ENCODE measurements around the gene RXRB. TPM values are rescaled to one million over a fixed set of nuclear protein-coding genes. Genes with fewer than 3 reads are reported as not detected.

The RXRB gene
- polyA plus RNA-seq, 1 donor: 45.5 TPM

DNA sequence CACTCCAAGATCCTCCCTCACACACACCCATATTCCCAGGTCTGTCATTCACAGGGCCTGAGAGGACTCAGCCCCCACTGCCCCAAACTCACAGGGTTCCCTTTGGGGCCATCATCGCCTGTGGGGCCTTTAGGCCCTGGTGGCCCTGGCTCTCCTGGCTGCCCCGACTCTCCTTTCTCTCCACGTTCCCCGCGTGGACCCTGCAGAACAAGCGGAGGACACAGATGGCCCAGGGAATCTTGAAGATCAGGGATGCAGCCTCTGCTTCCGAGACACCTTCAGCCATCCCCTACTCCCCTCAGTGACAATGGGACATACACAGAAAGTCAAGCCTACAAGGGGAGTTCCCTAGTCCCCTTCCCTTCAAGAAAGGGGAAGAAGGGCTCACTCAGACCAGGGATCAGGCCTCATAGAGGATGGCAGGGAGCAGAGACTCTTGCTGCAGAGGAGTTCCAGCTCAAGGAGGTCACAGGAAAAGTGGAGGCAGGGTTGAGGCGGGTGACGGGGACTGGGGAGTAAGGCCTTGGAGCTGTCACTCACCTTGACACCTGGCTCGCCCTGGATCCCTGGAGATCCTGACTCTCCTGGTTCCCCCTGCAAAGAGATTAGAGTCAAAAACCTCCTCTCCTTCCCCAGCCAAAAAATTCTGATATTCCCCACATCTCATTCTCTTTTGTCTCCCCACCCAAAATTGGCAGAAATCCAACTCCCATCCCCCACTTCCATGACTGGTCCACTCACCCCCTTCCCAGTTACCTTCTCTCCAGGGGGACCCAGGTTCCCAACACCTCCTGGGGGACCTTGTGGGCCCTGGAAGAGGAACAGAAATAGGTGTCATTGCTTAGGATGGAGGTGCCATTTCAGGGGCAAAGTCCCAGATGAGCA, 30.9 kb downstream of the RXRB start:
- no peak for DNase-seq
- H3K27ac ChIP-seq (ENCODE audit: low read length): no peak overlapping the region
- WGBS (ENCODE audit: insufficient coverage, low lambda C conversion rate): no CpG with 5 or more reads among the region's 10 CpGs
- no peaks in the 10 kb centered on the region for H3K9me3 ChIP-seq (ENCODE audit: control insufficient read depth, low read depth, low read length)
- no peak overlapping the region for H3K4me3 ChIP-seq (ENCODE audit: low read length)
- no peaks in the 10 kb centered on the region for H3K36me3 ChIP-seq (ENCODE audit: control insufficient read depth, insufficient read depth, low read length)
- H3K27me3 ChIP-seq (ENCODE audit: control insufficient read depth, insufficient read depth, low read length): no peaks in the 10 kb centered on the region
- H3K4me1 ChIP-seq (ENCODE audit: control insufficient read depth, insufficient read depth, low read length): peaks cover 24% of the 10 kb centered on the region

DNA sequence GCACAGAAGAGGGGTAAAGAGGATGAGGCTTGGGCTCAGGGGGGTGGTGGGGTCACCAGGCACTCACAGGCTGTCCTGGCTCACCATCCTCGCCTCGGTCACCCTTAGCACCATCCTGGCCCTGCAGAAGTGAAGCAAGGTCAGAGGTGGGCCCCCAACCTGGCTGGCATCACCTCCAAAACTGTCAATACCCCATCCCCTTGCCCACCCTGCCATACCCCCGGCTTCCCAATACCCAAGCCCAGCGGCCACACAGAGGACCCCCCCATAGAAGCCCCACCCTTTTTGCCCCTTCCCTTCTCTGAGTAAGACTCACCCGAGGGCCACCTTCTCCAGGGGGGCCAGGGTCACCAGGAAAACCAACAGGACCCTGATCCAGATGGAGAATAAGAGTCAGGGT, 31.8 kb downstream of the RXRB start:
- H3K9me3 ChIP-seq (ENCODE audit: control insufficient read depth, low read depth, low read length): no peaks in the 10 kb centered on the region
- DNase-seq: no peak
- no peak overlapping the region for H3K4me3 ChIP-seq (ENCODE audit: low read length)
- WGBS (ENCODE audit: insufficient coverage, low lambda C conversion rate): no CpG with 5 or more reads among the region's 5 CpGs
- peaks cover 17% of the 10 kb centered on the region for H3K4me1 ChIP-seq (ENCODE audit: control insufficient read depth, insufficient read depth, low read length)
- no peak overlapping the region for H3K27ac ChIP-seq (ENCODE audit: low read length)
- H3K27me3 ChIP-seq (ENCODE audit: control insufficient read depth, insufficient read depth, low read length): no peaks in the 10 kb centered on the region
- H3K36me3 ChIP-seq (ENCODE audit: control insufficient read depth, insufficient read depth, low read length): no peaks in the 10 kb centered on the region

DNA sequence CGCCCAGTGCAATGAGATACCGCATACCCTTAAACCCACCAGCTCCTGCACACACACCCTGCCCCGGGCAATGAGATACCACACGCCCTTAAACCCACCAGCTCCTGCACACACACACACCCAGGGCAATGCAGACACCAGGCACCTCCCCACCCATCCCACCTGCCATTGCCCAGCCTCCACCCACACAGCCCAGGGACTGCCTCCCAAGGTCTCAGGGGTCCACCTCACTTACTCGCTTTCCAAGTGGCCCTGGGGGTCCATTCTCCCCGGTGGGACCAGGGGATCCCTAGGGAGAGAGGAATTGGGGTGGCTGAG, 32.2 kb downstream of the RXRB start:
- Histone ChIP-seq H3K4me1 (ENCODE audit: control insufficient read depth, insufficient read depth, low read length) (peaks cover 13% of the 10 kb centered on the region), H3K4me3 (ENCODE audit: low read length) (no peak overlapping the region), H3K36me3 (ENCODE audit: control insufficient read depth, insufficient read depth, low read length) (no peaks in the 10 kb centered on the region), H3K27ac (ENCODE audit: low read length) (no peak overlapping the region), H3K9me3 (ENCODE audit: control insufficient read depth, low read depth, low read length) (no peaks in the 10 kb centered on the region), H3K27me3 (ENCODE audit: control insufficient read depth, insufficient read depth, low read length) (no peaks in the 10 kb centered on the region)
- no peak for DNase-seq
- WGBS (ENCODE audit: insufficient coverage, low lambda C conversion rate): no CpG with 5 or more reads among the region's 6 CpGs

DNA sequence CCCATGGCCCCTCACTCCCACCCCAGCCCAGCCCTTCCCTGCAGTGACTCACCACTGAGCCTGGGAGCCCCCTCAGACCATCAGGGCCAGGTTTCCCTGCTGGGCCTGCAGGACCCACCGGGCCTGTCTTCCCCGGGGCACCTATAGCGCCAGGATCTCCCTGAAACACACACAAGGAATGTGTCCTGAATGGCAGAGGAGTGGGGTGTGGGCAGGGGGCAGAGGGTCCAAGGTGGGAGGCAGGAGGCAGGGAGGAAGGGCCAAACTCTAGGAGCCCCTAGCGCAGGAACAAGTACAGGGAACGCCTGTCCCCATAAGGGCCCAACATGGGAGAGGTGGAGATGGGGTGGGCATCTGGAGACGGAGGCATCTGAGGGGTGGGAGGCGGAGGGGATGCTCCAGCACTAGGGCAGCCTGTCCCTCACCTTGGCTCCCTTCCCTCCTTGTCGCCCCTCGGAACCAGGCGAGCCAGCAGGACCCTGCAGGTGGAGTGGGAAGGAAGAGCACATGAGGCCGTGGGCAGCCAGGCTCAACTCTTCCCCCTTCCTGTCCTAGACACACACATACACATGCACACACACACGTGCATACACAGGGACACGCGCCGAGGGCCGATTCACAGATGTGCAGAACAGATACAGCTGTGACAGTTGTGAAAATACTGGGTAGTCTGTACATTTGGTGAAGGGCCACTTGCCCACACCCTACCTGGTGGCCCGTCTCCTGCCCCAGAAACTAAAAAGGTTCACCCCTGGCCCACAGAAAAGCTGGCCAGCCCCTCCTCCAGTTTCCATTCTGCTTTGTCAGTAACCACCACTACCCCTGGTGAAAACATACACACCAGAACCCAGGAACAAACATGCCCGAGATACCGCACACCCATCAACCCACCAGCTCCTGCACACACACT, 32.8 kb downstream of the RXRB start:
- WGBS (ENCODE audit: insufficient coverage, low lambda C conversion rate): no CpG with 5 or more reads among the region's 19 CpGs
- no peak overlapping the region for H3K27ac ChIP-seq (ENCODE audit: low read length)
- H3K4me3 ChIP-seq (ENCODE audit: low read length): no peak overlapping the region
- no peaks in the 10 kb centered on the region for H3K9me3 ChIP-seq (ENCODE audit: control insufficient read depth, low read depth, low read length)
- H3K27me3 ChIP-seq (ENCODE audit: control insufficient read depth, insufficient read depth, low read length): no peaks in the 10 kb centered on the region
- DNase-seq: no peak
- peaks cover 7% of the 10 kb centered on the region for H3K4me1 ChIP-seq (ENCODE audit: control insufficient read depth, insufficient read depth, low read length)
- H3K36me3 ChIP-seq (ENCODE audit: control insufficient read depth, insufficient read depth, low read length): no peaks in the 10 kb centered on the region

DNA sequence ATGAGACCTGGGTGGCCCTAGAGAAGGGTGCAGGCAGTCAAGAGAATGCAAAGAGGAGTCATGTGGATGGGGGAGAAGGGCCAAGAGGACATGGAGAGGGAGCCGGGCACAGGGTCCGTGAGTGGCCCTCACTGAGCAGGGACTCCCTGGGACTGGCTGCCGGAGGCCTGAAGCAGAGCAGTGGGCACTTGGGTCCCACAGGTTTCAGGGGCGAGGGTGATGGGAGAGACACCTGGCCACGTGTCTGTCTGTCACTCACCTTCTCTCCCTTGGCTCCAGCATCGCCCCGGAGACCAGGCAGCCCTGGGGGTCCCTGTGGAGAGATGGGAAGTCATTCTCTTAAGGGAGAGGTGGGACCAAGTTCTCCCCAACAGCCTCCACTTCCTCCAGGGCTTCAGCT, 33.7 kb downstream of the RXRB start:
- DNase-seq: no peak
- no CpG with 5 or more reads among the region's 7 CpGs for WGBS (ENCODE audit: insufficient coverage, low lambda C conversion rate)
- Histone ChIP-seq H3K4me1 (ENCODE audit: control insufficient read depth, insufficient read depth, low read length) (peaks cover 2% of the 10 kb centered on the region), H3K27me3 (ENCODE audit: control insufficient read depth, insufficient read depth, low read length) (no peaks in the 10 kb centered on the region), H3K9me3 (ENCODE audit: control insufficient read depth, low read depth, low read length) (peaks cover 2% of the 10 kb centered on the region), H3K4me3 (ENCODE audit: low read length) (no peak overlapping the region), H3K27ac (ENCODE audit: low read length) (no peak overlapping the region), H3K36me3 (ENCODE audit: control insufficient read depth, insufficient read depth, low read length) (no peaks in the 10 kb centered on the region)

DNA sequence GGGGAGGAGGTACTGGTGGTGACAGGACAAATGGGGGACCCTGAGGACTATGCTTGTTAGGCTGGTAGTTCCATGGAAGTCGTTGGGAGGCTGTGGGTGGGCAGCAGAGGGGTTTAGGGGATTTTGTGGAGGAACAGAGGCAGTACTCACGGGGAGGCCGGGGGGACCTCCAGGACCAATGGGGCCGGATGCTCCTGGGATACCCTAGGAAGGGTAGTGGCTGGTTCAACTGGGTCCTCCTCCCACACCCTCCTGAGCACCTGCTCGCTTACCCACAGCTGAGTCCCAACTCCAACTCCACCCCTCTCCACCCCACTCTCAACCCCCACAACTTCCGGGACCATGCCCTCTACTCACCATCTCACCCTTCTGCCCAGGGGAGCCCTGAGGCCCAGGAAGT, 34.1 kb downstream of the RXRB start:
- Histone ChIP-seq H3K4me1 (ENCODE audit: control insufficient read depth, insufficient read depth, low read length) (peaks cover 4% of the 10 kb centered on the region), H3K36me3 (ENCODE audit: control insufficient read depth, insufficient read depth, low read length) (no peaks in the 10 kb centered on the region), H3K27ac (ENCODE audit: low read length) (no peak overlapping the region), H3K4me3 (ENCODE audit: low read length) (no peak overlapping the region), H3K27me3 (ENCODE audit: control insufficient read depth, insufficient read depth, low read length) (no peaks in the 10 kb centered on the region), H3K9me3 (ENCODE audit: control insufficient read depth, low read depth, low read length) (peaks cover 2% of the 10 kb centered on the region)
- DNase-seq: no peak
- WGBS (ENCODE audit: insufficient coverage, low lambda C conversion rate): no CpG with 5 or more reads among the region's 6 CpGs

DNA sequence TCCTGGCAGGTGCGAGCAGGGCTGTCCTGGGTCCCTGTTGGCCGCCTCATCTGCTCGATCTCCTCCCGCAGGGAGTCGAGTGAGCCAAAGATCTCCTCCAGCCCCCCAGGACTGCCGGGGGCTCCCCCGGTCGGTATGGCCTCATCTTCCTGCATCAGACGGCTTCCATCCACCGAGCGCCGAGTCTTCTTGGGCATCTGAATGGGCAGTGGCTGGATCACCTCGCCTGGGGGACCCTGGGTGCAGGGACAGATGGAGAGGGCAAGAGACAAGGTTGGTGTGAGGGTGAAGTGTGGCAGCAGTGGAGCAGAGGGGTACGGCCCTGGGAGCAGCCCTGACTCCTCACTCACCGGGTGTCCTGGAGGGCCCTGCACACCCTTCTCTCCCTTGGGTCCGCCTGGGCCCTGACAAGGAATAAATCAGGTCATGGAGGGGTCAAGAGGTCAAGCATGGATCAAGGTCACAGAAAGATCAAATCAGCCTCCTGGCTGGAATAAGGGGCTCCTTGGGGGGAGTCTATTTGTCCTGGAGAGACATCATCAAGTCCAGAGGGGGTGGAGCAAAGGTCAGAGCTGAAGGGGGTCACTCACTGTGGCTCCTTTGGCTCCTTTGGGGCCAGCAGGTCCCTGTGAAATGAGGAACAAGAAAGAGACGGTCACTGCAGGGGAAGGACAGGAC, 34.7 kb downstream of the RXRB start:
- no peaks in the 10 kb centered on the region for H3K36me3 ChIP-seq (ENCODE audit: control insufficient read depth, insufficient read depth, low read length)
- H3K27ac ChIP-seq (ENCODE audit: low read length): no peak overlapping the region
- peaks cover 2% of the 10 kb centered on the region for H3K9me3 ChIP-seq (ENCODE audit: control insufficient read depth, low read depth, low read length)
- no peak overlapping the region for H3K4me3 ChIP-seq (ENCODE audit: low read length)
- WGBS (ENCODE audit: insufficient coverage, low lambda C conversion rate): no CpG with 5 or more reads among the region's 17 CpGs
- peaks cover 4% of the 10 kb centered on the region for H3K4me1 ChIP-seq (ENCODE audit: control insufficient read depth, insufficient read depth, low read length)
- DNase-seq: no peak
- H3K27me3 ChIP-seq (ENCODE audit: control insufficient read depth, insufficient read depth, low read length): no peaks in the 10 kb centered on the region

DNA sequence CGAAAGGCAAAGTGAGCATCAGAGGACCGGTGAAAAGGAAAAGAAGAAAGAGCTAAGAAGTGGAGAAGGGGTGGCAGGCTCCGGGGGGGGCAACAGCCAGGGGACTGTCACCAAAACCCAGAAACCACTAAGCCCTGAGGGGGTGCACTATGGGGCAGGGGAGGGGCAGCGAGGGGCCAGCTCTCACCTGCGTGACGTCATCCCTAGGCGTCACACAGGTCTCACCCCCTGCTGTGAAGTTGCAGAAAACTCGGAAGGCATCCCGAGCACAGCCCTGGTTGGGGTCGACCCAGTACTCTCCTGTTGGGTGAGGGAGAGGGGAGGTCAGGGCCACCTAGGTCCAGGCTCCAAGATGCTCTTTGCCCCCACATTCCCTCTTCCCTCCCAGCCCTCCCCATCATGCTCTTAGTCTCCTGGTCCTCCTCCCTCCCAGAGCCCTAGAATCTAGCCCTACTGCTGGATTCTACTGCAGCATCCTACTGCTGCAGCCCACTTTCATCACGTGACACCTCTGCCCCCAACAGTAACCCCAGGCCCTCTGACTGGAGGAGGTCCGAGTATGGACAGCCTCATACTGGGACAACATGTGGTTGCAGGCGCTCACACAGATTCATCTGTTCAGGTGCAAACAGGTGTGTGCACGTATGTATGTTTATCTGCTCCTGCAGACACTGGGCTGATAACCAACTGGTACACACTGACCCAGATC, 35.6 kb downstream of the RXRB start:
- no peak overlapping the region for H3K27ac ChIP-seq (ENCODE audit: low read length)
- 83% methylated on average over 1 of the region's 14 CpGs for WGBS (ENCODE audit: insufficient coverage, low lambda C conversion rate)
- no peak overlapping the region for H3K4me3 ChIP-seq (ENCODE audit: low read length)
- no peaks in the 10 kb centered on the region for H3K27me3 ChIP-seq (ENCODE audit: control insufficient read depth, insufficient read depth, low read length)
- H3K9me3 ChIP-seq (ENCODE audit: control insufficient read depth, low read depth, low read length): peaks cover 2% of the 10 kb centered on the region
- H3K36me3 ChIP-seq (ENCODE audit: control insufficient read depth, insufficient read depth, low read length): no peaks in the 10 kb centered on the region
- DNase-seq: no peak
- H3K4me1 ChIP-seq (ENCODE audit: control insufficient read depth, insufficient read depth, low read length): peaks cover 4% of the 10 kb centered on the region

DNA sequence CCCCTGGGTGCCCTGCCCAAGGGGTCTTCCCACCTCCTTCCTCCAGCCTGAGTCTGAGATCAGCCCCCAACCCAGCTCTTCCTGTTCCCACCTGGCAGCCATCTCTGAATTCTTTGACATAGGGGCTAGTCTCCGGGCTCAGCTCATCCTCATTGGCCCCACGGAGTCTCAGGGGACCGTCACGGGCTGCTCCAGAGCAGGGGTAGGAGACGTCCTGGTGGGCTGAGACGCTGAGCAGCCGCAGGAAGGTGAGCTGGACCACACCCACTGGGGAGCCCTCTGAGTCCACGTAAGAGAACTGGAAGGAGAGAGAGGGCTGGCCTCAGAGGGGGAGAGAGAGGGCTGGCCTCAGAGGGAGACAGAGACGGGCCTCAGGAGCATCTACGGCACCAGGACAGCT, 36.3 kb downstream of the RXRB start:
- peaks cover 2% of the 10 kb centered on the region for H3K9me3 ChIP-seq (ENCODE audit: control insufficient read depth, low read depth, low read length)
- no peaks in the 10 kb centered on the region for H3K36me3 ChIP-seq (ENCODE audit: control insufficient read depth, insufficient read depth, low read length)
- DNase-seq: no peak
- no CpG with 5 or more reads among the region's 10 CpGs for WGBS (ENCODE audit: insufficient coverage, low lambda C conversion rate)
- no peaks in the 10 kb centered on the region for H3K27me3 ChIP-seq (ENCODE audit: control insufficient read depth, insufficient read depth, low read length)
- no peak overlapping the region for H3K4me3 ChIP-seq (ENCODE audit: low read length)
- peaks cover 4% of the 10 kb centered on the region for H3K4me1 ChIP-seq (ENCODE audit: control insufficient read depth, insufficient read depth, low read length)
- H3K27ac ChIP-seq (ENCODE audit: low read length): no peak overlapping the region

DNA sequence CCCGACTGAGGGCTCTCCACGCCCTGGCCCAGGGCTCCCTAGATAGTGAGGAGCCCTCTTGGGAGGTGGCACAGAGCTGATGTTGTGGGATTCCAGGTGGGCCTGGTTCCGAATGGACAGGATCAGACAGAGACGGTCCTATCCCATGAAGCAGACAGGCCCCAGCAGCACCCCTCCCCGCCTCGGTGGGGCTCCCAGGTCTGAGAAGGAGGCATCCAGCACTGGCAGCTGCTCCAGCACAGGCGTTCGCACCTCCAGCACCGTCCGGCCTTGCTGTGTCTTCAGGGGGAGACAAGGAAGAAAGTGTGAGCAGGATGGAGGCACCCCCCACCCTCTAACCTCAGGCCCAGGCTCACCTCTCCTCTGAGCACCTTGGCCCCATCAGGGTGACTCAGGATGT, 36.9 kb downstream of the RXRB start:
- no CpG with 5 or more reads among the region's 10 CpGs for WGBS (ENCODE audit: insufficient coverage, low lambda C conversion rate)
- DNase-seq: no peak
- Histone ChIP-seq H3K4me3 (ENCODE audit: low read length) (no peak overlapping the region), H3K27me3 (ENCODE audit: control insufficient read depth, insufficient read depth, low read length) (no peaks in the 10 kb centered on the region), H3K36me3 (ENCODE audit: control insufficient read depth, insufficient read depth, low read length) (no peaks in the 10 kb centered on the region), H3K27ac (ENCODE audit: low read length) (no peak overlapping the region), H3K9me3 (ENCODE audit: control insufficient read depth, low read depth, low read length) (peaks cover 2% of the 10 kb centered on the region), H3K4me1 (ENCODE audit: control insufficient read depth, insufficient read depth, low read length) (peaks cover 4% of the 10 kb centered on the region)
